Transverse colon (tissue), 4 donors: Measurements from ENCODE around the gene VSTM5. TPM values are rescaled to one million over a fixed set of nuclear protein-coding genes. Genes with fewer than 3 reads are reported as not detected.

Experiments used
- DNase-seq: peaks from one replicate; pipeline ENCODE4 v3.0.0-alpha.2; 2019
- H3K27ac ChIP-seq, 4 donors: fragments of 200-600 bp; sonication (generic); 2 replicates each; pipeline ENCODE4 v1.5.1; 2016 to 2018; ENCODE audit warnings: inconsistent platforms in 4 of 4
- H3K27me3 ChIP-seq: fragments of 200-600 bp; sonication (generic); 2 replicates; pipeline ENCODE4 v1.5.1; 2017; ENCODE audit warnings: inconsistent platforms
- H3K36me3 ChIP-seq, 4 donors: fragments of 200-600 bp; sonication (generic); 2 replicates each; pipeline ENCODE4 v1.5.1; 2017 to 2019; ENCODE audit warnings: inconsistent platforms in 4 of 4
- H3K4me1 ChIP-seq, 4 donors: fragments of 200-600 bp; sonication (generic); 2 replicates each; pipeline ENCODE4 v1.5.1; 2017 to 2020; ENCODE audit warnings: inconsistent platforms in 4 of 4
- H3K4me3 ChIP-seq, 4 donors: fragments of 200-600 bp; sonication (generic); 1 replicate in 1 of 4; 2 replicates in 3 of 4; pipeline versions ENCODE4 v1.5.1 to v1.6.1; 2017 to 2019; ENCODE audit warnings: inconsistent platforms in 4 of 4
- H3K9me3 ChIP-seq, 2 donors: fragments of 200-600 bp; sonication (generic); 2 replicates each; pipeline ENCODE4 v1.5.1; 2017 to 2019; ENCODE audit warnings: inconsistent platforms in 2 of 2
- EP300 ChIP-seq: sonication (generic); formaldehyde crosslinking; IDR thresholded peaks from one replicate; pipeline ENCODE4 v1.6.1; 2017; ENCODE audit warnings: antibody characterized with exemption, low read depth
- POLR2A ChIP-seq: fragments of 450-650 bp; IDR thresholded peaks from one replicate; pipeline ENCODE4 v1.6.1; 2016; ENCODE audit warnings: antibody characterized with exemption, mild to moderate bottlenecking, moderate library complexity
- POLR2AphosphoS5 ChIP-seq, 3 donors: sonication (generic); formaldehyde crosslinking; IDR thresholded peaks; one replicate each; pipeline ENCODE4 v1.6.1; 2016; ENCODE audit warnings: antibody characterized with exemption in 3 of 3
- WGBS, 2 donors: methylation state at CpG; one replicate each; pipeline ENCODE4 v1.1.5; 2018; ENCODE audit warnings: low coverage in 1 of 2; 5-methylcytosine and 5-hydroxymethylcytosine counted together
- in situ Hi-C, 4 donors: fragments of 200-750 bp; cut with MboI; loops; one replicate each; pipeline versions ENCODE4 v1.15.0 to v1.15.1; 2017; ENCODE audit warnings: low sequenced_read_pairs in 3 of 4, low pct_ligation_motif_present in 1 of 4, low pct_unique_long_range_greater_than_20kb in 1 of 4
- intact Hi-C: fragments of 100-400 bp; cut with DNase I; formaldehyde crosslinking; loops from one replicate; pipeline ENCODE4 v1.15.1; 2023; ENCODE audit warnings: low total_unique reads
- total RNA-seq, 4 donors: library from RNA; depleted of rRNA; stranded (reverse); fragments of >200 nt; gene quantifications; one replicate each; pipeline ENCODE4 v1.1.0, GENCODE V29; 2016
- TF ChIP-seq, protein P1 (sequence below), 5 experiments: fragments of 200-600 bp in 3 of 5; fragments of 450-650 bp in 2 of 5; sonication (generic) in 3 of 5; IDR thresholded peaks; 1 replicate in 2 of 5; 2 replicates in 3 of 5; pipeline ENCODE4 v1.5.1; 2016 to 2017; ENCODE audit warnings: antibody characterized with exemption in 5 of 5, inconsistent platforms in 3 of 5, mild to moderate bottlenecking in 2 of 5, moderate library complexity in 1 of 5

Gene VSTM5
- total RNA-seq, 4 donors from 2014 or later, result 0.96 to 3.4 (median 1.1) TPM; not detected in 1

DNA sequence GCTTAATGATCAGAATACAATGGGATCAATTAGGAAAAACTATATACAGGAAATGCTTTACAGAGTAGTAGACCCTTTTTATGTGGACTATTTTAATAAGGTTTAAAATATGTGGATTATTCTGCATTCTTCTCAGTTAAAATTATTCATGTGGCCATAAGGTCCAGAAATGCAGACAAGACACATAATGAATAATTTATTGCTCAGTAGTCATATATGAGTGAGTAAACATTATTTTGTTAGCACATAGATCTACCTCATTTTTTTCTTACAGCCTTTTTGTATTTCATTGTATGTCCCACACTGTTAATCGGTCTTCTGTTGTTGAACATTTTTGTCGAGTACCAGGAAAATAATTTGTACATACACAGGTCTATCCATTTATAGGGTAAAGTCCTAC lies 45.5 kb downstream of the VSTM5 start:
- intact Hi-C loops, result no loop called here

DNA sequence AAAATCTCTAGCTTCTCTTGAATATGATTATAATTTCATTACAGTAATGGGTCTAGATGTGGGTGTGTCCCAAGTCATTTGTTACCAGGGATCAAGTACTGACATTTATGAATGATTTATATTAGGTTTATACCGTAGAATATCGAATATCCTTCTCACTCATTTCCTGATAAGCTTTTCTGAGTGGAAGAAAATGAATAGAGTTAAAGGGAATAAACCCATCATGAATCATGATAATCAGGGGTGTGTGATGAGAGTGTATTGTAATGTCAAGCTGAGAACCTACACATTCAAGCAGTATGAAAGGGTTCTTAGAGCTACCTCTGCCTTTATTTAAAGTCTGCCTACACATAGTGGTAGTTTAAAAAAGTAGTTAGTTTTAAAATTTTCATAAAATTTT lies 49.1 kb downstream of the VSTM5 start:
- H3K4me1 ChIP-seq, result no peaks in the 10 kb centered on the region
- TF ChIP-seq EP300 (no peak), POLR2A (no peak), POLR2AphosphoS5 (IDR thresholded peaks at IDR 0.05) (no peak)
- TF ChIP-seq, protein P1, sequence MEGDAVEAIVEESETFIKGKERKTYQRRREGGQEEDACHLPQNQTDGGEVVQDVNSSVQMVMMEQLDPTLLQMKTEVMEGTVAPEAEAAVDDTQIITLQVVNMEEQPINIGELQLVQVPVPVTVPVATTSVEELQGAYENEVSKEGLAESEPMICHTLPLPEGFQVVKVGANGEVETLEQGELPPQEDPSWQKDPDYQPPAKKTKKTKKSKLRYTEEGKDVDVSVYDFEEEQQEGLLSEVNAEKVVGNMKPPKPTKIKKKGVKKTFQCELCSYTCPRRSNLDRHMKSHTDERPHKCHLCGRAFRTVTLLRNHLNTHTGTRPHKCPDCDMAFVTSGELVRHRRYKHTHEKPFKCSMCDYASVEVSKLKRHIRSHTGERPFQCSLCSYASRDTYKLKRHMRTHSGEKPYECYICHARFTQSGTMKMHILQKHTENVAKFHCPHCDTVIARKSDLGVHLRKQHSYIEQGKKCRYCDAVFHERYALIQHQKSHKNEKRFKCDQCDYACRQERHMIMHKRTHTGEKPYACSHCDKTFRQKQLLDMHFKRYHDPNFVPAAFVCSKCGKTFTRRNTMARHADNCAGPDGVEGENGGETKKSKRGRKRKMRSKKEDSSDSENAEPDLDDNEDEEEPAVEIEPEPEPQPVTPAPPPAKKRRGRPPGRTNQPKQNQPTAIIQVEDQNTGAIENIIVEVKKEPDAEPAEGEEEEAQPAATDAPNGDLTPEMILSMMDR (IDR thresholded peaks at IDR 0.05), result no peak
- H3K27ac ChIP-seq, result no peak overlapping the region
- in situ Hi-C loops, result no loop called here
- peaks cover 0 to 86% (median 39%) of the 10 kb centered on the region in 4 donors for H3K36me3 ChIP-seq
- no peak overlapping the region for H3K4me3 ChIP-seq
- intact Hi-C loops, result no loop called here
- H3K27me3 ChIP-seq, result no peaks in the 10 kb centered on the region
- no peak for DNase-seq
- no peaks in the 10 kb centered on the region for H3K9me3 ChIP-seq
- 40 to 80% methylated on average over 2 of the region's 2 CpGs for WGBS, 2 donors

More for the DNA sequence above, 45.5 kb downstream of the VSTM5 start:
- Histone ChIP-seq H3K27me3 (no peaks in the 10 kb centered on the region), H3K4me1 (no peaks in the 10 kb centered on the region), H3K4me3 (no peak overlapping the region), H3K9me3 (no peaks in the 10 kb centered on the region), H3K36me3 (peaks cover 0 to 84% (median 31%) of the 10 kb centered on the region in 4 donors), H3K27ac (no peak overlapping the region)
- no peak for TF ChIP-seq POLR2AphosphoS5 (IDR thresholded peaks at IDR 0.05)
- TF ChIP-seq, protein P1 (IDR thresholded peaks at IDR 0.05), result no peak
- TF ChIP-seq EP300, result no peak
- no peak for TF ChIP-seq POLR2A
- in situ Hi-C loops, result no loop called here
- DNase-seq, result no peak
- 84 to 96% methylated on average over 2 of the region's 2 CpGs for WGBS, 2 donors

DNA sequence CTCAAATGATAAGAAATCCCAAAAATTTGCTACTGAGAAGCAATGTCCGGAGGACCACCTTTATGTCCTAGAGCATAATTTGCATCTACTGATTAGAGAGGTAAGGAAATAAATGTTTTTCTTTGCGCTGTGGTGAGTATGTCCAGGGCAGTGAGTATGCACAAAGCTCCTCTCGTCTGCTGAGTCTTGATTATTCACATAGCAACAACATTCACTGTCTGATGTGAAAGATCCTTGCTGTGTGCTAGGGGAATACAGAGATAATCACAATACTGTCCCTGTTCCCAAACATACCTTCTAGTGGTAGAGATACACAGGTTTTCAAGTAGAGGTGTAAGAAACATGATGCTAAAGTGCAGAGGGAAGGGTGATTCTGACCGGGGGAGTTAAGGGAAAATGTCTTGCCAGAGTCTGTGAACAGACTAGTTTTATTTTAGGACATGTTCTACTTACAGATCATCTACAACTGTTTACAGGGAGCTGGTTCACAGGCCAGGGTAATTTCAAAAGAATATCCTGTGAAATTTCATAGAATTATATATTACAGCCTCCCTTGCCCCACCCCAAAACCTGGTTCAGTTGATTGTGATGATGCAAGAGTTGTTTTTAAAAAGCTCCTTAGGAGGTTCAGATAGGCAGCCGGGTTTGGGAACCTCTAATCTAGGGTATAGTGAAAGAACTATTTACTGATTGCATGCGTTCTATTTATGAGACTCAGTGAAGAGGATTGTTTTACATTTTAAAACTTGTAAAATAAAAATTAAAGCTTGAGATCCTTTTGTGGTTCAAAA lies 53.8 kb downstream of the VSTM5 start:
- H3K4me1 ChIP-seq, result no peaks in the 10 kb centered on the region
- in situ Hi-C loops (loop anchor here in 1 of 4 donors (25.0 kb wide), 1 partner anchor 691 kb away; the partner anchor contains the start of genes ANKRD49 and MRE11), intact Hi-C loops (loop anchor here (10.0 kb wide), 1 partner anchor 72 kb away; no protein-coding TSS in a partner anchor)
- no peak for DNase-seq
- H3K4me3 ChIP-seq, result no peak overlapping the region
- H3K36me3 ChIP-seq, result peaks cover 0 to 99% (median 48%) of the 10 kb centered on the region in 4 donors
- H3K9me3 ChIP-seq, result no peaks in the 10 kb centered on the region
- TF ChIP-seq, protein P1 (IDR thresholded peaks at IDR 0.05), result no peak
- TF ChIP-seq EP300, result no peak
- no peak for TF ChIP-seq POLR2AphosphoS5 (IDR thresholded peaks at IDR 0.05)
- no peak for TF ChIP-seq POLR2A
- no peak overlapping the region for H3K27ac ChIP-seq
- 86 to 89% methylated on average over 5 to 6 of the region's 6 CpGs for WGBS, 2 donors
- H3K27me3 ChIP-seq, result no peaks in the 10 kb centered on the region

DNA sequence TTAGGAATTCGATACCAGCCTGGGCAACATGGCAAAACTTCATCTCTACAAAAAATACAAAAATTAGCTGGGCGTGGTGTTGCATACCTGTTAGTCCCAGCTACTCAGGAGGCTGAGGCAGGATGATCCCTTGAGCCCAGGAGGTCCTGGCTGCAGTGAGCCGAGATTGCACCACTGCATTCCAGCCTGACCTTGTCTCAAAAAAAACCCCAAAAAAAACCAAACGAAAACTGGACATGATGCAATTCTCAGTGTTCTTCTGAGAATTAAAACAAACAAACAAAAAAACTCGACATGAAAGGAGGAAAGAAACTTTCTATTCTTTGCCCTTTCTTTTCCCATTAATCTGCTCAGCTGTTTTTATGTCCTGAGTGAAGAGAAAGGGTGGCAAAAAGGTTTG lies 58.9 kb downstream of the VSTM5 start:
- in situ Hi-C loops (loop anchor here in 1 of 4 donors (25.0 kb wide), 1 partner anchor 696 kb away; the partner anchor contains the start of genes ANKRD49 and MRE11), intact Hi-C loops (loop anchor here (10.0 kb wide), 1 partner anchor 67 kb away; no protein-coding TSS in a partner anchor)
- no peaks in the 10 kb centered on the region for H3K9me3 ChIP-seq
- no peaks in the 10 kb centered on the region for H3K27me3 ChIP-seq
- H3K27ac ChIP-seq, result no peak overlapping the region
- no peak for DNase-seq
- 79 to 84% methylated on average over 3 to 5 of the region's 5 CpGs for WGBS, 2 donors
- H3K36me3 ChIP-seq, result peaks cover 0 to 83% (median 34%) of the 10 kb centered on the region in 4 donors
- TF ChIP-seq, protein P1 (IDR thresholded peaks at IDR 0.05), result no peak
- TF ChIP-seq POLR2A, result no peak
- no peak for TF ChIP-seq EP300
- TF ChIP-seq POLR2AphosphoS5 (IDR thresholded peaks at IDR 0.05), result no peak
- no peak overlapping the region for H3K4me3 ChIP-seq
- peaks cover 6 to 13% (median 10%) of the 10 kb centered on the region in 4 donors for H3K4me1 ChIP-seq
